GM12864 (cell line): ENCODE measurements around the gene NET1.

Source experiments
- DNase-seq: peaks from one replicate; pipeline ENCODE4 v3.0.0-alpha.2; 2011; ENCODE audit warnings: low read depth
- H3K4me3 ChIP-seq: 2 replicates; pipeline ENCODE4 v1.5.1; 2011; ENCODE audit warnings: mild to moderate bottlenecking, low read depth, low read length, control low read depth
- TF ChIP-seq, protein P1 (sequence below): IDR thresholded peaks from 2 replicates; pipeline ENCODE4 v1.5.1; 2011; ENCODE audit warnings: low read depth, mild to moderate bottlenecking, moderate library complexity, low read length, control low read depth, inconsistent platforms; ENCODE audit errors: missing control alignments

Gene NET1

GRCh38 chr10:5442065-5442989 is 30.0 kb downstream of the NET1 start:
- TF ChIP-seq, protein P1, sequence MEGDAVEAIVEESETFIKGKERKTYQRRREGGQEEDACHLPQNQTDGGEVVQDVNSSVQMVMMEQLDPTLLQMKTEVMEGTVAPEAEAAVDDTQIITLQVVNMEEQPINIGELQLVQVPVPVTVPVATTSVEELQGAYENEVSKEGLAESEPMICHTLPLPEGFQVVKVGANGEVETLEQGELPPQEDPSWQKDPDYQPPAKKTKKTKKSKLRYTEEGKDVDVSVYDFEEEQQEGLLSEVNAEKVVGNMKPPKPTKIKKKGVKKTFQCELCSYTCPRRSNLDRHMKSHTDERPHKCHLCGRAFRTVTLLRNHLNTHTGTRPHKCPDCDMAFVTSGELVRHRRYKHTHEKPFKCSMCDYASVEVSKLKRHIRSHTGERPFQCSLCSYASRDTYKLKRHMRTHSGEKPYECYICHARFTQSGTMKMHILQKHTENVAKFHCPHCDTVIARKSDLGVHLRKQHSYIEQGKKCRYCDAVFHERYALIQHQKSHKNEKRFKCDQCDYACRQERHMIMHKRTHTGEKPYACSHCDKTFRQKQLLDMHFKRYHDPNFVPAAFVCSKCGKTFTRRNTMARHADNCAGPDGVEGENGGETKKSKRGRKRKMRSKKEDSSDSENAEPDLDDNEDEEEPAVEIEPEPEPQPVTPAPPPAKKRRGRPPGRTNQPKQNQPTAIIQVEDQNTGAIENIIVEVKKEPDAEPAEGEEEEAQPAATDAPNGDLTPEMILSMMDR, result peak; percentile 59
- DNase-seq, result peak; percentile 25
- no peak overlapping the region for H3K4me3 ChIP-seq

- no peak overlapping the region for H3K4me3 ChIP-seq
- TF ChIP-seq, protein P1, result no peak
- DNase-seq, result no peak
Measured at GRCh38 chr10:5442990-5443370, 30.6 kb downstream of the NET1 start.

DNA sequence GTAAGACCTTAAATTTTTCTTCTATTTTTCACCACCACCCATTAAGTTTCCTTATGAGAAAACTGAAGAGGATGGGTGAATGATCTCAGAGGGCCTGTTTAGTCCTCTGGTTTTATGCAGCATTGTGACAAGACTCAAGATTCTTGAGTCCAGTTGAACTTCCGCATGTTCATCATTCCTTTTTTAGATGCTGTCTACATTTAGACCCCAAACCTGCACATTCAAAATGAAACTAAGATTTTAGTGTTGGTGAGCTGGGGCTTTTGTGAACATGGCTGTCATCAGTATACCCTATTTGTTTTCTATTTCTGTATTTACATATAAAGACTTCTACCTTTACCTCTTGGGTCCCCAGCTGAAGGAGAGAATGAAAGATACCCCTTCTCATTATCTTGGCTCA is 31.1 kb downstream of the NET1 start:
- H3K4me3 ChIP-seq, result no peak overlapping the region
- DNase-seq, result peak; percentile 89
- TF ChIP-seq, protein P1, result no peak

- TF ChIP-seq, protein P1, result no peak
- no peak overlapping the region for H3K4me3 ChIP-seq
- DNase-seq, result no peak
Measured at GRCh38 chr10:5445006-5445405, 32.6 kb downstream of the NET1 start.

DNA sequence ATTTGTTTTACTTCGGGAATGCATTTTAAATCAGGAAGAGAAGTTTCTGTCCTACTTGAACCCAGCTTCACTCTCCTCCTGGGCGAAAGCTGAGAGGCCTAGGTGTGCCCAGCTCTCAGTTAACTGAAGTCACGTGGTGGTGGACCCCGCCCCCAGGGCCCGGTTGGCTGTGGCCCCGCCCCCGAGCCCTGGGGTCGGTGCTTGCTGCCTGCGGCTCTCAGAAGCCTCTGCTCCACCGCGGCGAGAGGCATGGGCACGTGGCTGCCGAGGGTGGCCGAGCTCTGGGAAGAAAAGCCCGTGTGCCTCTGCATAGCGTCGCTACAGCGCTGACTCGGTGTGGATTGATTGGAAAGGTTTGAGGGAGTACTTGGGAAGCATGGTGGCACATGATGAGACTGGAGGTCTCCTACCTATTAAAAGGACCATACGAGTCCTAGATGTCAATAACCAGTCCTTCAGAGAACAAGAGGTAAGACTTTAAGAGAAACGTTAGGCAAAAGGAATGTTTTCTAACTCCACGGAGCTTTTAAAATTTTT is 34.1 kb downstream of the NET1 start:
- TF ChIP-seq, protein P1, result no peak
- no peak overlapping the region for H3K4me3 ChIP-seq
- no peak for DNase-seq

DNA sequence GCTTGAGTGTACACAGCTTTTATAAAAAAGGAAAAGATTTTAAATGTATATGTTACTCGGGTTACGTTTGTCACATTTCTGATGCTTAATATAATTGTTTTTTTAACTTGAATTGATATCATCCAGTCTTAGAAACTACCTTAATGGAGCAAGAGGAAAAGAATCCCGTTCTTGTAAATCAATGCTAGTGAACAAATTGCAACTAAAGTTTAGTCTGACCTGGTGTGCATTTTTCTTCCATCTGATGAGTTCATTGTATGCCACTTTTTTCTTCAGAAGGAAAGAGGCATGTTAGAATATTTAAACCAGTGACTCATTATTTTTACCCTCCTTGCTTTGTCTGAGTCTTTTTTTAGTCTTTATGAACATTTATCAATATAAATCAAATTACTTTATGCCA is 34.7 kb downstream of the NET1 start:
- TF ChIP-seq, protein P1, result no peak
- no peak overlapping the region for H3K4me3 ChIP-seq

More for the DNA sequence above, 34.7 kb downstream of the NET1 start:
- DNase-seq, result no peak
